Vagina (tissue), 2 donors: ENCODE measurements around the gene TRIB2. TPM values are rescaled to one million over a fixed set of nuclear protein-coding genes. Genes with fewer than 3 reads are reported as not detected.

Source experiments
- DNase-seq, 2 donors: peaks; one replicate each; pipeline ENCODE4 v3.0.0-alpha.2; 2017; ENCODE audit errors: extremely low spot score in 2 of 2
- H3K27ac ChIP-seq: fragments of 200-600 bp; sonication (generic); one replicate; pipeline ENCODE4 v1.5.1; 2019
- H3K27me3 ChIP-seq: fragments of 200-600 bp; sonication (generic); one replicate; pipeline ENCODE4 v1.5.1; 2019
- H3K36me3 ChIP-seq, 2 donors: fragments of 200-600 bp; sonication (generic); one replicate each; pipeline ENCODE4 v1.5.1; 2017 to 2019
- H3K4me1 ChIP-seq: fragments of 200-600 bp; sonication (generic); one replicate; pipeline ENCODE4 v1.5.1; 2019
- H3K4me3 ChIP-seq, 2 donors: fragments of 200-600 bp; sonication (generic); 1 replicate in 1 of 2; 2 replicates in 1 of 2; pipeline ENCODE4 v1.5.1; 2016 to 2019
- H3K9me3 ChIP-seq: fragments of 200-600 bp; sonication (generic); one replicate; pipeline ENCODE4 v1.5.1; 2019
- CTCF ChIP-seq, 3 experiments: fragments of 450-650 bp in 2 of 3; fragments of 200-600 bp in 1 of 3; sonication (generic) in 1 of 3; IDR thresholded peaks; one replicate each; pipeline ENCODE4 v1.5.1; 2017 to 2019; ENCODE audit warnings: antibody characterized with exemption in 3 of 3, mild to moderate bottlenecking in 2 of 3, moderate library complexity in 2 of 3
- POLR2A ChIP-seq, 2 donors: fragments of 450-650 bp; IDR thresholded peaks; one replicate each; pipeline ENCODE4 v1.6.1; 2017; ENCODE audit warnings: antibody characterized with exemption in 2 of 2, mild to moderate bottlenecking in 2 of 2, moderate library complexity in 2 of 2
- POLR2AphosphoS5 ChIP-seq, 2 donors: sonication (generic); formaldehyde crosslinking; IDR thresholded peaks; one replicate each; pipeline ENCODE4 v1.9.0; 2017; ENCODE audit warnings: antibody characterized with exemption in 2 of 2, mild to moderate bottlenecking in 2 of 2, low read depth in 1 of 2; ENCODE audit not compliant: insufficient read depth in 1 of 2
- intact Hi-C: fragments of 100-400 bp; cut with DNase I; formaldehyde crosslinking; loops from one replicate; pipeline ENCODE4 v1.15.1; 2023
- total RNA-seq: library from RNA; depleted of rRNA; stranded (reverse); fragments of >200 nt; gene quantifications from one replicate; pipeline ENCODE4 v1.2.3, GENCODE V29; 2016

Gene TRIB2
- total RNA-seq, 1 donor from 2014 or later: 64.8 TPM

- Histone ChIP-seq H3K4me3 (no peak overlapping the region), H3K27ac (peak overlapping the region; percentile 2), H3K9me3 (no peaks in the 10 kb centered on the region), H3K27me3 (no peaks in the 10 kb centered on the region), H3K36me3 (peaks cover 0 to 32% of the 10 kb centered on the region in 2 donors), H3K4me1 (peaks cover 71% of the 10 kb centered on the region)
- intact Hi-C loops: no loop called here
- no peak for DNase-seq
- TF ChIP-seq POLR2AphosphoS5 (IDR thresholded peaks at IDR 0.05; ENCODE audit: insufficient read depth in 1 of 2, low read depth in 1 of 2): peak in 1 of 2 donors; percentile 8
- no peak for TF ChIP-seq CTCF (IDR thresholded peaks at IDR 0.05)
- TF ChIP-seq POLR2A (IDR thresholded peaks at IDR 0.05): no peak
These were observed 15.9 kb downstream of the TRIB2 start for GRCh38 chr2:12732651-12733050.

- H3K27me3 ChIP-seq: no peaks in the 10 kb centered on the region
- H3K4me3 ChIP-seq: no peak overlapping the region
- peaks cover 0 to 31% of the 10 kb centered on the region in 2 donors for H3K36me3 ChIP-seq
- no peak overlapping the region for H3K27ac ChIP-seq
- no peak for DNase-seq
- H3K4me1 ChIP-seq: peaks cover 59% of the 10 kb centered on the region
- intact Hi-C loops: no loop called here
- H3K9me3 ChIP-seq: no peaks in the 10 kb centered on the region
- TF ChIP-seq POLR2A (IDR thresholded peaks at IDR 0.05): no peak
- peak in 1 of 2 donors; percentile 52 for TF ChIP-seq POLR2AphosphoS5 (IDR thresholded peaks at IDR 0.05; ENCODE audit: insufficient read depth in 1 of 2, low read depth in 1 of 2)
- no peak for TF ChIP-seq CTCF (IDR thresholded peaks at IDR 0.05)
These were observed 17.1 kb downstream of the TRIB2 start for GRCh38 chr2:12733846-12734245.

- H3K27me3 ChIP-seq: no peaks in the 10 kb centered on the region
- H3K36me3 ChIP-seq: peaks cover 0 to 32% of the 10 kb centered on the region in 2 donors
- TF ChIP-seq POLR2A (IDR thresholded peaks at IDR 0.05) (no peak), CTCF (IDR thresholded peaks at IDR 0.05) (no peak), POLR2AphosphoS5 (IDR thresholded peaks at IDR 0.05; ENCODE audit: insufficient read depth in 1 of 2, low read depth in 1 of 2) (no peak)
- no peak overlapping the region for H3K4me3 ChIP-seq
- H3K9me3 ChIP-seq: no peaks in the 10 kb centered on the region
- no peak for DNase-seq
- peaks cover 57% of the 10 kb centered on the region for H3K4me1 ChIP-seq
- intact Hi-C loops: no loop called here
- no peak overlapping the region for H3K27ac ChIP-seq
These were observed 18.3 kb downstream of the TRIB2 start for GRCh38 chr2:12734914-12735654.

- H3K4me3 ChIP-seq: no peak overlapping the region
- intact Hi-C loops: no loop called here
- H3K27me3 ChIP-seq: no peaks in the 10 kb centered on the region
- peaks cover 38% of the 10 kb centered on the region for H3K4me1 ChIP-seq
- H3K36me3 ChIP-seq: peaks cover 0 to 45% of the 10 kb centered on the region in 2 donors
- DNase-seq: peak; percentile 31 to 37
- H3K9me3 ChIP-seq: no peaks in the 10 kb centered on the region
- no peak for TF ChIP-seq POLR2AphosphoS5 (IDR thresholded peaks at IDR 0.05; ENCODE audit: insufficient read depth in 1 of 2, low read depth in 1 of 2)
- no peak for TF ChIP-seq POLR2A (IDR thresholded peaks at IDR 0.05)
- TF ChIP-seq CTCF (IDR thresholded peaks at IDR 0.05): no peak
- H3K27ac ChIP-seq: no peak overlapping the region
These were observed 20.6 kb downstream of the TRIB2 start for GRCh38 chr2:12737297-12737696.
